ENCODE results near the gene VWA2.

The VWA2 gene

DNA sequence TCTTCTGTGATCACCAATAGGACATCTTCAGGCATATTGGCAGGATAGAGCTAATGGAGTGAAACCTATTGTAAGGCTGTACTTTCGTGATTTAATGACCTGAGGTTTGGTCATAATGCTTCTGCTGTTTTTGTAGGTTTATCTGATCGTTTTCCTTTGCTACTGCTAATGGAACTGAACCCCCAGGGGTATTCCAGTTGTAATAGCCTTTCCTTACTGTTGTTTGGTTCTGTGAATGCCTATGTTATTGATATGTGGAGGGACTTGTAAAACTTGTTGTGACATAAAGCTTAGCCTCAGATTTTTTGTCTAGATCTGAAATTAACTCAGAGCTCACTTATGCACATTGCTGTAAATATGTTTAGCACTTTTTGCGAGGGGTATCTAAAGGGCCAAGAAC lies 10.9 kb upstream of the VWA2 start:
- TF ChIP-seq, protein P1, sequence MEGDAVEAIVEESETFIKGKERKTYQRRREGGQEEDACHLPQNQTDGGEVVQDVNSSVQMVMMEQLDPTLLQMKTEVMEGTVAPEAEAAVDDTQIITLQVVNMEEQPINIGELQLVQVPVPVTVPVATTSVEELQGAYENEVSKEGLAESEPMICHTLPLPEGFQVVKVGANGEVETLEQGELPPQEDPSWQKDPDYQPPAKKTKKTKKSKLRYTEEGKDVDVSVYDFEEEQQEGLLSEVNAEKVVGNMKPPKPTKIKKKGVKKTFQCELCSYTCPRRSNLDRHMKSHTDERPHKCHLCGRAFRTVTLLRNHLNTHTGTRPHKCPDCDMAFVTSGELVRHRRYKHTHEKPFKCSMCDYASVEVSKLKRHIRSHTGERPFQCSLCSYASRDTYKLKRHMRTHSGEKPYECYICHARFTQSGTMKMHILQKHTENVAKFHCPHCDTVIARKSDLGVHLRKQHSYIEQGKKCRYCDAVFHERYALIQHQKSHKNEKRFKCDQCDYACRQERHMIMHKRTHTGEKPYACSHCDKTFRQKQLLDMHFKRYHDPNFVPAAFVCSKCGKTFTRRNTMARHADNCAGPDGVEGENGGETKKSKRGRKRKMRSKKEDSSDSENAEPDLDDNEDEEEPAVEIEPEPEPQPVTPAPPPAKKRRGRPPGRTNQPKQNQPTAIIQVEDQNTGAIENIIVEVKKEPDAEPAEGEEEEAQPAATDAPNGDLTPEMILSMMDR (IDR thresholded peaks at IDR 0.05; ENCODE audit: borderline replicate concordance, insufficient read depth, low read depth, low read length) = no peak
- H3K4me3 ChIP-seq (ENCODE audit: low read depth, low read length) = no peak overlapping the region

- TF ChIP-seq, protein P1 (IDR thresholded peaks at IDR 0.05; ENCODE audit: borderline replicate concordance, insufficient read depth, low read depth, low read length) = no peak
- H3K4me3 ChIP-seq (ENCODE audit: low read depth, low read length) = no peak overlapping the region
Observed at GRCh38 chr10:114232561-114233176, 6.4 kb upstream of the VWA2 start.

DNA sequence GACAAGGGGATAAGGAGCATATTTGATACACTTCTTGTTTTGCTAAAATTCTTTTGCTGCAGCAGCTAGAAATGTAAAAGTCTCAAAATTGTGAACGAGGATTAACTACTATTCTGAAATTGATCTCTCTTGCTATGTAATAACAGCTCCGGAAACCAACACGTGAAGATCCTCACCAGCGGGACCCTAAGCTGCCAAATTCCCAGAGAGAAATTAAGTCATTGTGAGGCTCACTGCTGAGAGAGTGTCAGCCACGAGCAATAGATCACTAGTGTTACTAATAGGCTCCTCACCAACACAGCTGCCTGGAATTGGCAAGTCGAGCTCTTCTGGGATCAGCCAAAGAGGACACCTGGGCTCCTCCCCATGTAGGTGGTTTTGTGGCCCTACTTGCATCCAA lies 5.6 kb upstream of the VWA2 start:
- TF ChIP-seq, protein P1 (IDR thresholded peaks at IDR 0.05; ENCODE audit: borderline replicate concordance, insufficient read depth, low read depth, low read length) = no peak
- H3K4me3 ChIP-seq (ENCODE audit: low read depth, low read length) = no peak overlapping the region

DNA sequence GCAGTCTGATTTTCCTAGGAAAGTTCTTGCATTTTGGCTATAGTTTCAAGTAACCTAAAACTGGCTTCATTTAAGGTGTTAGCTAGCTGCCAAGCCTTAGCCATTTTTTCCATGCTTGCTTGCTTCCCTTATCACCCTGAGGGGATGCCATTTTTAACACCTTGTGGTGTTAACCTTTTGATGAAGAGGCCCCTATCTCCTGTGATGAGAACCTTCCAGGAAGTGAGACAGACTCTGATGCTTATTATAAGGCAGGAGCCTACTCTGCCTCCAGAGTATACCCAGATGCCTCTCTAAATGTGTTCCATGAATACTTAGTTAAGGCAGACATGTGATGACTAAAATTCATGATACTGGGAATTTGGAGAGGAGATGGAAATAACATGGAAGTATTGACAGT lies 4.9 kb upstream of the VWA2 start:
- TF ChIP-seq, protein P1 (IDR thresholded peaks at IDR 0.05; ENCODE audit: borderline replicate concordance, insufficient read depth, low read depth, low read length) = no peak
- H3K4me3 ChIP-seq (ENCODE audit: low read depth, low read length) = no peak overlapping the region

GRCh38 chr10:114239994-114240345 lies 916 bp downstream of the VWA2 start:
- H3K4me3 ChIP-seq (ENCODE audit: low read depth, low read length) = no peak overlapping the region
- TF ChIP-seq, protein P1 (IDR thresholded peaks at IDR 0.05; ENCODE audit: borderline replicate concordance, insufficient read depth, low read depth, low read length) = no peak

DNA sequence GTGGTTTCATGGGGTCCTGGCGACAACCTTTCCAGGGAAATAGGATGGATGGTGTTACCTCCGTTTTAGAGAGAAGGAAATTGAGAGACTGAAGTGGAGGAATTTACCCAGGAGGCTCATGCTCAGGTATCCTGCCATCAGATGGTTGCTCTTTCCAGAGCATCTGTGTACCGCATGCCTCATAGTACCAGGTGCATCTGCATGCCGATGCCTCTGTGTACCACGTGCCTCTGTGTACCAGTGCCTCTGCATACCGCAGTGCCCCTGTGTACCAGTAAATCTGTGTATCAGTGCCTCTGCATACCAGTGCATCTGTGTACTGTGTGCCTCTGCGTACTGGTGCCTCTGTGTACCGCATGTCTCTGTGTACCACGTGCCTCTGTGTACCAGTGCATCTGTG lies 3.2 kb downstream of the VWA2 start:
- TF ChIP-seq, protein P1 (IDR thresholded peaks at IDR 0.05; ENCODE audit: borderline replicate concordance, insufficient read depth, low read depth, low read length) = no peak
- H3K4me3 ChIP-seq (ENCODE audit: low read depth, low read length) = no peak overlapping the region

- H3K4me3 ChIP-seq (ENCODE audit: low read depth, low read length) = no peak overlapping the region
- TF ChIP-seq, protein P1 (IDR thresholded peaks at IDR 0.05; ENCODE audit: borderline replicate concordance, insufficient read depth, low read depth, low read length) = no peak
Observed at GRCh38 chr10:114243661-114244060, 4.6 kb downstream of the VWA2 start.
